22Rv1 (cell line): Measurements from ENCODE around the gene ZNF689.

Source experiments
- ZFX ChIP-seq: fragments of 450-650 bp; IDR thresholded peaks from 2 replicates; pipeline ENCODE4 v1.6.1; 2017; ENCODE audit warnings: antibody characterized with exemption, borderline replicate concordance
- TF ChIP-seq, protein P1 (sequence below): fragments of 450-650 bp; IDR thresholded peaks from 2 replicates; pipeline ENCODE4 v1.5.1; 2017; ENCODE audit warnings: mild to moderate bottlenecking

DNA sequence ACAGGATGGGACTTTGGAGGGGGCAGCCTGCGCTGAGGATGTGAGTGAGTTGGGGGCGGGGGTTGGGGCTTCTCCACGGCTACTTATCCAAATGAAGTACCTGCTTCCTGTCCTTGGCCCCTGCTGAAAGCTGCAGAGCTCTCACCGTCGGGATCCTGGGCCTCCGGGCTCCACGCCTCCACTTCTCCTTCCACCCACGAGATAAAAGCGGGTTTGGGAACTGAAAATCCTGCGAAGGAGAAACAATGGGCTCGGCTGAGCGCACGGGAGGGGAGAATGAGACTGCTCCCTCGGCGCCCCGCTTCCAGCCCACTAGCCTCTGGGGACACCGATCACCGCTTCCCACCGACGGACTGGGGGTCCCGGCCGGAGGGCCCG is 25.2 kb downstream of the ZNF689 start:
- TF ChIP-seq, protein P1, sequence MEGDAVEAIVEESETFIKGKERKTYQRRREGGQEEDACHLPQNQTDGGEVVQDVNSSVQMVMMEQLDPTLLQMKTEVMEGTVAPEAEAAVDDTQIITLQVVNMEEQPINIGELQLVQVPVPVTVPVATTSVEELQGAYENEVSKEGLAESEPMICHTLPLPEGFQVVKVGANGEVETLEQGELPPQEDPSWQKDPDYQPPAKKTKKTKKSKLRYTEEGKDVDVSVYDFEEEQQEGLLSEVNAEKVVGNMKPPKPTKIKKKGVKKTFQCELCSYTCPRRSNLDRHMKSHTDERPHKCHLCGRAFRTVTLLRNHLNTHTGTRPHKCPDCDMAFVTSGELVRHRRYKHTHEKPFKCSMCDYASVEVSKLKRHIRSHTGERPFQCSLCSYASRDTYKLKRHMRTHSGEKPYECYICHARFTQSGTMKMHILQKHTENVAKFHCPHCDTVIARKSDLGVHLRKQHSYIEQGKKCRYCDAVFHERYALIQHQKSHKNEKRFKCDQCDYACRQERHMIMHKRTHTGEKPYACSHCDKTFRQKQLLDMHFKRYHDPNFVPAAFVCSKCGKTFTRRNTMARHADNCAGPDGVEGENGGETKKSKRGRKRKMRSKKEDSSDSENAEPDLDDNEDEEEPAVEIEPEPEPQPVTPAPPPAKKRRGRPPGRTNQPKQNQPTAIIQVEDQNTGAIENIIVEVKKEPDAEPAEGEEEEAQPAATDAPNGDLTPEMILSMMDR, result no peak
- no peak for TF ChIP-seq ZFX
